ENCODE data around the gene GALNTL6.

GRCh38 chr4:172657081-172657480, 843.9 kb downstream of the GALNTL6 start:
- TF ChIP-seq FOXK2 (IDR thresholded peaks at IDR 0.05) (no peak), ZNF384 (IDR thresholded peaks at IDR 0.05) (no peak), FOXM1 (IDR thresholded peaks at IDR 0.05; ENCODE audit: borderline replicate concordance) (no peak), NFRKB (IDR thresholded peaks at IDR 0.05) (no peak), BHLHE40 (IDR thresholded peaks at IDR 0.05; ENCODE audit: borderline replicate concordance) (no peak), SUZ12 (IDR thresholded peaks at IDR 0.05) (no peak), CTBP1 (IDR thresholded peaks at IDR 0.05; ENCODE audit: borderline replicate concordance) (no peak)
